GM12864 (cell line): Measurements from ENCODE around the gene SFXN3.
A peak's percentile ranks its signal among the peaks of the same experiment; 100 is the strongest.

ENCODE experiments used
- DNase-seq: peaks from one replicate; pipeline ENCODE4 v3.0.0-alpha.2; 2011; ENCODE audit warnings: low read depth
- H3K4me3 ChIP-seq: 2 replicates; pipeline ENCODE4 v1.5.1; 2011; ENCODE audit warnings: mild to moderate bottlenecking, low read depth, low read length, control low read depth
- CTCF ChIP-seq: IDR thresholded peaks from 2 replicates; pipeline ENCODE4 v1.5.1; 2011; ENCODE audit warnings: low read depth, mild to moderate bottlenecking, moderate library complexity, low read length, control low read depth, inconsistent platforms; ENCODE audit errors: missing control alignments

Gene SFXN3

GRCh38 chr10:101000127-101000914 lies 30.7 kb upstream of the SFXN3 start:
- DNase-seq = no peak
- peak overlapping the region; percentile 87 for H3K4me3 ChIP-seq
- no peak for TF ChIP-seq CTCF

- no peak for DNase-seq
- TF ChIP-seq CTCF = no peak
- no peak overlapping the region for H3K4me3 ChIP-seq
Measured at GRCh38 chr10:101000915-101001658, 29.9 kb upstream of the SFXN3 start.

GRCh38 chr10:101001659-101002035 lies 29.4 kb upstream of the SFXN3 start:
- TF ChIP-seq CTCF = no peak
- no peak for DNase-seq
- no peak overlapping the region for H3K4me3 ChIP-seq

GRCh38 chr10:101002456-101002855 lies 28.6 kb upstream of the SFXN3 start:
- DNase-seq = no peak
- H3K4me3 ChIP-seq = no peak overlapping the region
- TF ChIP-seq CTCF = no peak

- no peak for TF ChIP-seq CTCF
- no peak overlapping the region for H3K4me3 ChIP-seq
- DNase-seq = no peak
Measured at GRCh38 chr10:101003639-101004206, 27.3 kb upstream of the SFXN3 start.

- no peak for DNase-seq
- H3K4me3 ChIP-seq = no peak overlapping the region
- no peak for TF ChIP-seq CTCF
Measured at GRCh38 chr10:101005361-101005760, 25.7 kb upstream of the SFXN3 start.
